GDM1 (cell line): ENCODE measurements around the gene PWWP2B.

Experiments used
- DNase-seq: peaks from one replicate; lab custom pipeline; 2025; lab: John Stamatoyannopoulos, UW

The PWWP2B gene

GRCh38 chr10:132407846-132408278 lies 10.9 kb downstream of the PWWP2B start:
- DNase-seq, result no peak

GRCh38 chr10:132408367-132408781 lies 11.4 kb downstream of the PWWP2B start:
- no peak for DNase-seq

GRCh38 chr10:132408823-132409666 lies 12.0 kb downstream of the PWWP2B start:
- DNase-seq, result no peak

- no peak for DNase-seq
These were observed 12.6 kb downstream of the PWWP2B start for GRCh38 chr10:132409667-132410028.

- no peak for DNase-seq
These were observed 13.2 kb downstream of the PWWP2B start for GRCh38 chr10:132410056-132410778.

- no peak for DNase-seq
These were observed 14.0 kb downstream of the PWWP2B start for GRCh38 chr10:132410779-132411532.

GRCh38 chr10:132411561-132412253 lies 14.7 kb downstream of the PWWP2B start:
- no peak for DNase-seq

- DNase-seq, result no peak
These were observed 15.6 kb downstream of the PWWP2B start for GRCh38 chr10:132412316-132413192.

GRCh38 chr10:132413226-132414205 lies 16.5 kb downstream of the PWWP2B start:
- no peak for DNase-seq

GRCh38 chr10:132414402-132415016 lies 17.5 kb downstream of the PWWP2B start:
- no peak for DNase-seq

- no peak for DNase-seq
These were observed 18.3 kb downstream of the PWWP2B start for GRCh38 chr10:132415255-132415654.

GRCh38 chr10:132415956-132416355 lies 19.0 kb downstream of the PWWP2B start:
- DNase-seq, result no peak

GRCh38 chr10:132416566-132417256 lies 19.7 kb downstream of the PWWP2B start:
- no peak for DNase-seq

- no peak for DNase-seq
These were observed 20.4 kb downstream of the PWWP2B start for GRCh38 chr10:132417257-132417910.

- DNase-seq, result no peak
These were observed 21.0 kb downstream of the PWWP2B start for GRCh38 chr10:132417957-132418441.

- no peak for DNase-seq
These were observed 21.8 kb downstream of the PWWP2B start for GRCh38 chr10:132418527-132419416.
